ENCODE results near the gene LHCGR.
"Not testable (repeated sequence)": the region's sequence is repeated elsewhere in the genome, so short reads cannot be mapped to it uniquely, and the experiment has no call there.

Gene LHCGR

GRCh38 chr2:48713647-48714046 is 41.9 kb downstream of the LHCGR start:
- no peak for TF ChIP-seq CTCF (IDR thresholded peaks at IDR 0.05)
- H3K27ac Mint-ChIP-seq, result peak overlapping the region; percentile 55
- H3K4me1 Mint-ChIP-seq, result peaks cover 20% of the 10 kb centered on the region
- H3K36me3 Mint-ChIP-seq (ENCODE audit: low read depth), result no peaks in the 10 kb centered on the region
- peaks cover 4% of the 10 kb centered on the region for H3K27me3 Mint-ChIP-seq (ENCODE audit: low read depth, poor library complexity)
- no peak overlapping the region for H3K4me3 Mint-ChIP-seq
- no peak for DNase-seq
- no peaks in the 10 kb centered on the region for H3K9me3 Mint-ChIP-seq

GRCh38 chr2:48712151-48712550 is 43.4 kb downstream of the LHCGR start:
- peaks cover 4% of the 10 kb centered on the region for H3K27me3 Mint-ChIP-seq (ENCODE audit: low read depth, poor library complexity)
- H3K27ac Mint-ChIP-seq, result no peak overlapping the region
- no peak for TF ChIP-seq CTCF (IDR thresholded peaks at IDR 0.05)
- no peak overlapping the region for H3K4me3 Mint-ChIP-seq
- H3K9me3 Mint-ChIP-seq, result peaks cover under 1% of the 10 kb centered on the region
- no peaks in the 10 kb centered on the region for H3K36me3 Mint-ChIP-seq (ENCODE audit: low read depth)
- H3K4me1 Mint-ChIP-seq, result peaks cover 20% of the 10 kb centered on the region
- no peak for DNase-seq

GRCh38 chr2:48711343-48711742 is 44.2 kb downstream of the LHCGR start:
- peaks cover 8% of the 10 kb centered on the region for H3K9me3 Mint-ChIP-seq
- no peaks in the 10 kb centered on the region for H3K36me3 Mint-ChIP-seq (ENCODE audit: low read depth)
- DNase-seq, result no peak
- peaks cover 4% of the 10 kb centered on the region for H3K27me3 Mint-ChIP-seq (ENCODE audit: low read depth, poor library complexity)
- no peak for TF ChIP-seq CTCF (IDR thresholded peaks at IDR 0.05)
- peaks cover 20% of the 10 kb centered on the region for H3K4me1 Mint-ChIP-seq
- H3K4me3 Mint-ChIP-seq, result no peak overlapping the region
- no peak overlapping the region for H3K27ac Mint-ChIP-seq

- Mint-ChIP-seq H3K27me3 (ENCODE audit: low read depth, poor library complexity) (peaks cover 4% of the 10 kb centered on the region), H3K36me3 (ENCODE audit: low read depth) (no peaks in the 10 kb centered on the region), H3K27ac (no peak overlapping the region), H3K9me3 (peaks cover 28% of the 10 kb centered on the region), H3K4me3 (no peak overlapping the region), H3K4me1 (peaks cover 9% of the 10 kb centered on the region)
- no peak for DNase-seq
- no peak for TF ChIP-seq CTCF (IDR thresholded peaks at IDR 0.05)
Measured at GRCh38 chr2:48709096-48710034, 46.2 kb downstream of the LHCGR start.

- Mint-ChIP-seq H3K27ac (no peak overlapping the region), H3K9me3 (peaks cover 41% of the 10 kb centered on the region), H3K4me3 (no peak overlapping the region), H3K36me3 (ENCODE audit: low read depth) (no peaks in the 10 kb centered on the region), H3K27me3 (ENCODE audit: low read depth, poor library complexity) (peaks cover 4% of the 10 kb centered on the region), H3K4me1 (no peaks in the 10 kb centered on the region)
- no peak for DNase-seq
- no peak for TF ChIP-seq CTCF (IDR thresholded peaks at IDR 0.05)
Measured at GRCh38 chr2:48707466-48707865, 48.1 kb downstream of the LHCGR start.

- H3K27me3 Mint-ChIP-seq (ENCODE audit: low read depth, poor library complexity); H3K36me3 Mint-ChIP-seq (ENCODE audit: low read depth); H3K4me3 Mint-ChIP-seq; H3K27ac Mint-ChIP-seq; H3K4me1 Mint-ChIP-seq; DNase-seq: not testable (repeated sequence)
- peaks cover 43% of the 10 kb centered on the region for H3K9me3 Mint-ChIP-seq
Measured at GRCh38 chr2:48703621-48704020, 51.9 kb downstream of the LHCGR start.
